ENCODE results near the gene EXOC6B. TPM values are rescaled to one million over a fixed set of nuclear protein-coding genes. Genes with fewer than 3 reads are reported as not detected.

Gene EXOC6B
- total and polyA plus RNA-seq, 9 of the 15 experiments (the other 6 are each of a cell fraction or from before 2014, with no cell fraction given) = 0.28 to 4.2 (median 2.0) TPM

- no peaks in the 10 kb centered on the region for H3K27me3 ChIP-seq (ENCODE audit: control insufficient read depth in 2 of 2, insufficient read depth in 2 of 2, low read length in 2 of 2)
- H3K4me2 ChIP-seq (ENCODE audit: insufficient read depth, low read length) = no peak overlapping the region
- peak; percentile 37 for FAIRE-seq
- no TSS peak for BruUV-seq (replicated peaks)
- POLR2A ChIA-PET = no interaction called here
- CTCF ChIA-PET (ENCODE audit: low intra/inter-chr PET ratio) = no interaction called here
- in situ Hi-C loops (cut with MboI) (no loop called here), intact Hi-C loops (cut with micrococcal nuclease) (no loop called here)
- H3K79me2 ChIP-seq (ENCODE audit: control insufficient read depth, insufficient read depth, low read length) = no peaks in the 10 kb centered on the region
- H3K4me3 ChIP-seq = no peak overlapping the region
- peaks cover 3 to 26% of the 10 kb centered on the region in 2 experiments; a peak in 3 of 5 replicates for H3K4me1 ChIP-seq (replicated peaks in 1 of 2; ENCODE audit: control insufficient read depth in 2 of 2, insufficient read depth in 2 of 2, low read length in 2 of 2)
- H3K36me3 ChIP-seq (ENCODE audit: control insufficient read depth, insufficient read depth, low read length) = no peaks in the 10 kb centered on the region
- no peaks in the 10 kb centered on the region for H4K20me1 ChIP-seq (replicated peaks; ENCODE audit: control insufficient read depth, insufficient read depth, low read length)
- peak; percentile 10; the same call in 1 of the 3 replicates for ATAC-seq
- no peaks in the 10 kb centered on the region for H3K9me1 ChIP-seq (ENCODE audit: control insufficient read depth, insufficient read depth, low read length)
- peak overlapping the region; percentile 48; the same call in 2 of the 3 replicates for H3K27ac ChIP-seq (ENCODE audit: extremely low read depth, low read depth, low read length)
- 10% methylated on average over 2 of the region's 2 CpGs for WGBS (ENCODE audit: insufficient coverage, low coverage, missing lambda C conversion rate)
- H3K9ac ChIP-seq (ENCODE audit: insufficient read depth in 1 of 2, low read depth in 2 of 2, low read length in 2 of 2) = 0 out of 4 replicates have a peak overlapping the region, but pooled peaks of 1 of the 2 experiments have one; percentile 5
- peak overlapping the region; percentile 87 for H2AFZ ChIP-seq (ENCODE audit: low read depth, low read length)
- DNase-seq (ENCODE audit: extremely low read depth in 1 of 4, low spot score in 3 of 4) = peak in 1 of 4 experiments; percentile 7
- no peaks in the 10 kb centered on the region for H3K9me3 ChIP-seq (replicated peaks; ENCODE audit: control insufficient read depth, insufficient read depth, low read depth, low read length)
- no peak for TF ChIP-seq TFAM (CRISPR knock-in tag; conservative IDR thresholded peaks at IDR 0.05)
- TF ChIP-seq FIP1L1 (IDR thresholded peaks at IDR 0.05; ENCODE audit: low read depth, low read length, poor library complexity, severe bottlenecking) = no peak
- no peak for TF ChIP-seq UBTF (IDR thresholded peaks at IDR 0.05; ENCODE audit: borderline replicate concordance in 1 of 2, low read depth in 2 of 2, low read length in 2 of 2)
- no peak for TF ChIP-seq NR0B1 (IDR thresholded peaks at IDR 0.05; ENCODE audit: partially characterized antibody)
- TF ChIP-seq, protein P1, sequence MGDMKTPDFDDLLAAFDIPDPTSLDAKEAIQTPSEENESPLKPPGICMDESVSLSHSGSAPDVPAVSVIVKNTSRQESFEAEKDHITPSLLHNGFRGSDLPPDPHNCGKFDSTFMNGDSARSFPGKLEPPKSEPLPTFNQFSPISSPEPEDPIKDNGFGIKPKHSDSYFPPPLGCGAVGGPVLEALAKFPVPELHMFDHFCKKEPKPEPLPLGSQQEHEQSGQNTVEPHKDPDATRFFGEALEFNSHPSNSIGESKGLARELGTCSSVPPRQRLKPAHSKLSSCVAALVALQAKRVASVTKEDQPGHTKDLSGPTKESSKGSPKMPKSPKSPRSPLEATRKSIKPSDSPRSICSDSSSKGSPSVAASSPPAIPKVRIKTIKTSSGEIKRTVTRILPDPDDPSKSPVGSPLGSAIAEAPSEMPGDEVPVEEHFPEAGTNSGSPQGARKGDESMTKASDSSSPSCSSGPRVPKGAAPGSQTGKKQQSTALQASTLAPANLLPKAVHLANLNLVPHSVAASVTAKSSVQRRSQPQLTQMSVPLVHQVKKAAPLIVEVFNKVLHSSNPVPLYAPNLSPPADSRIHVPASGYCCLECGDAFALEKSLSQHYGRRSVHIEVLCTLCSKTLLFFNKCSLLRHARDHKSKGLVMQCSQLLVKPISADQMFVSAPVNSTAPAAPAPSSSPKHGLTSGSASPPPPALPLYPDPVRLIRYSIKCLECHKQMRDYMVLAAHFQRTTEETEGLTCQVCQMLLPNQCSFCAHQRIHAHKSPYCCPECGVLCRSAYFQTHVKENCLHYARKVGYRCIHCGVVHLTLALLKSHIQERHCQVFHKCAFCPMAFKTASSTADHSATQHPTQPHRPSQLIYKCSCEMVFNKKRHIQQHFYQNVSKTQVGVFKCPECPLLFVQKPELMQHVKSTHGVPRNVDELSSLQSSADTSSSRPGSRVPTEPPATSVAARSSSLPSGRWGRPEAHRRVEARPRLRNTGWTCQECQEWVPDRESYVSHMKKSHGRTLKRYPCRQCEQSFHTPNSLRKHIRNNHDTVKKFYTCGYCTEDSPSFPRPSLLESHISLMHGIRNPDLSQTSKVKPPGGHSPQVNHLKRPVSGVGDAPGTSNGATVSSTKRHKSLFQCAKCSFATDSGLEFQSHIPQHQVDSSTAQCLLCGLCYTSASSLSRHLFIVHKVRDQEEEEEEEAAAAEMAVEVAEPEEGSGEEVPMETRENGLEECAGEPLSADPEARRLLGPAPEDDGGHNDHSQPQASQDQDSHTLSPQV (IDR thresholded peaks at IDR 0.05) = no peak
- no peak for TF ChIP-seq HNRNPK (IDR thresholded peaks at IDR 0.05; ENCODE audit: low read depth, low read length, poor library complexity, severe bottlenecking)
- no peak for TF ChIP-seq MYBL2 (IDR thresholded peaks at IDR 0.05; ENCODE audit: low read depth)
- no peak for TF ChIP-seq MYBL2 (CRISPR knock-in tag; IDR thresholded peaks at IDR 0.05; ENCODE audit: borderline replicate concordance)
- no peak for TF ChIP-seq KLF1 (tag; IDR thresholded peaks at IDR 0.05)
- no peak for TF ChIP-seq ZNF324 (CRISPR knock-in tag; IDR thresholded peaks at IDR 0.05)
- TF ChIP-seq ZNF239 (CRISPR knock-in tag; IDR thresholded peaks at IDR 0.05) = no peak
These were observed 286.7 kb downstream of the EXOC6B start for GRCh38 chr2:72539071-72539552.

Measured in K562 (cell line).